OCI-LY1 (cell line): ENCODE data around the gene CALCOCO1.

Experiments
- H2AFZ ChIP-seq: fragments of 200-600 bp; sonication (generic), shearing (Covaris generic); 2 replicates; pipeline ENCODE4 v1.6.0; 2014; ENCODE audit warnings: antibody characterized with exemption, mild to moderate bottlenecking, low read length
- H3F3A ChIP-seq: fragments of 200-600 bp; sonication (generic), shearing (Covaris generic); 2 replicates; pipeline ENCODE4 v1.6.0; 2014; ENCODE audit warnings: mild to moderate bottlenecking, antibody characterized with exemption, low read length, moderate library complexity; ENCODE audit not compliant: insufficient read depth
- H3K27ac ChIP-seq: fragments of 200-600 bp; sonication (generic); 2 replicates; pipeline ENCODE4 v1.5.1; 2014; ENCODE audit warnings: low read length, mixed run types, mild to moderate bottlenecking, low read depth; ENCODE audit not compliant: poor library complexity, severe bottlenecking
- H3K27me3 ChIP-seq: fragments of 200-600 bp; sonication (generic); 2 replicates; pipeline ENCODE4 v1.6.0; 2014; ENCODE audit warnings: antibody characterized with exemption, mild to moderate bottlenecking, low read length, moderate library complexity; ENCODE audit not compliant: insufficient read depth
- H3K36me3 ChIP-seq: fragments of 200-600 bp; sonication (generic); 2 replicates; pipeline ENCODE4 v1.6.1; 2014; ENCODE audit warnings: mild to moderate bottlenecking, antibody characterized with exemption, low read length, moderate library complexity, mixed read lengths; ENCODE audit not compliant: insufficient read depth
- H3K4me1 ChIP-seq: fragments of 200-600 bp; sonication (generic); 2 replicates; pipeline ENCODE4 v1.5.1; 2014; ENCODE audit warnings: mild to moderate bottlenecking, low read length, moderate library complexity; ENCODE audit not compliant: insufficient read depth, severe bottlenecking
- H3K4me2 ChIP-seq: fragments of 200-600 bp; sonication (generic), shearing (Covaris generic); 2 replicates; pipeline ENCODE4 v1.6.1; 2014; ENCODE audit warnings: low read length
- H3K4me3 ChIP-seq: fragments of 200-600 bp; sonication (generic); 2 replicates; pipeline ENCODE4 v1.5.1; 2014; ENCODE audit warnings: low read length, low read depth, mild to moderate bottlenecking, mixed read lengths; ENCODE audit not compliant: poor library complexity, severe bottlenecking
- H3K79me2 ChIP-seq: fragments of 200-600 bp; shearing (Covaris generic); 2 replicates; pipeline ENCODE4 v1.6.1; 2016; ENCODE audit warnings: mixed run types, low read length, mixed read lengths; ENCODE audit not compliant: insufficient read depth
- H3K9ac ChIP-seq: fragments of 200-600 bp; sonication (generic), shearing (Covaris generic); 2 replicates; pipeline ENCODE4 v1.6.1; 2014; ENCODE audit warnings: mild to moderate bottlenecking, low read length, mixed read lengths
- H3K9me2 ChIP-seq: fragments of 200-600 bp; sonication (generic), shearing (Covaris generic); 2 replicates; pipeline ENCODE4 v1.6.1; 2014; ENCODE audit warnings: low read depth, mild to moderate bottlenecking, low read length, mixed read lengths
- H3K9me3 ChIP-seq: fragments of 200-600 bp; shearing (Covaris generic); 2 replicates; pipeline ENCODE4 v1.6.1; 2014; ENCODE audit warnings: low read length, mixed read lengths
- H4K20me1 ChIP-seq: fragments of 200-600 bp; sonication (generic), shearing (Covaris generic); 2 replicates; pipeline ENCODE4 v1.6.0; 2016; ENCODE audit warnings: mild to moderate bottlenecking, low read length; ENCODE audit not compliant: insufficient read depth
- EZH2 ChIP-seq: fragments of 200-600 bp; sonication (generic), shearing (Covaris generic); IDR thresholded peaks from 2 replicates; pipeline ENCODE4 v1.8.0; 2017; ENCODE audit warnings: borderline replicate concordance, mixed run types, mild to moderate bottlenecking, antibody characterized with exemption, low read length, moderate library complexity, mixed read lengths
- TF ChIP-seq, protein P1 (sequence below): fragments of 200-600 bp; sonication (generic), shearing (Covaris generic); IDR thresholded peaks from 2 replicates; pipeline ENCODE4 v1.5.1; 2017; ENCODE audit warnings: mild to moderate bottlenecking, antibody characterized with exemption, low read length, moderate library complexity, mixed read lengths

CALCOCO1 gene

GRCh38 chr12:53770281-53770680, 43.0 kb upstream of the CALCOCO1 start:
- Histone ChIP-seq H3K9me3 (no peaks in the 10 kb centered on the region), H3K27me3 (no peaks in the 10 kb centered on the region), H3K4me1 (no peaks in the 10 kb centered on the region), H3K4me2 (no peak overlapping the region), H4K20me1 (no peaks in the 10 kb centered on the region), H3K9me2 (no peaks in the 10 kb centered on the region), H3K79me2 (no peaks in the 10 kb centered on the region), H3K36me3 (no peaks in the 10 kb centered on the region), H3F3A (no peaks in the 10 kb centered on the region), H3K27ac (no peak overlapping the region), H3K9ac (no peak overlapping the region), H2AFZ (no peak overlapping the region), H3K4me3 (no peak overlapping the region)
- TF ChIP-seq EZH2 = no peak
- TF ChIP-seq, protein P1, sequence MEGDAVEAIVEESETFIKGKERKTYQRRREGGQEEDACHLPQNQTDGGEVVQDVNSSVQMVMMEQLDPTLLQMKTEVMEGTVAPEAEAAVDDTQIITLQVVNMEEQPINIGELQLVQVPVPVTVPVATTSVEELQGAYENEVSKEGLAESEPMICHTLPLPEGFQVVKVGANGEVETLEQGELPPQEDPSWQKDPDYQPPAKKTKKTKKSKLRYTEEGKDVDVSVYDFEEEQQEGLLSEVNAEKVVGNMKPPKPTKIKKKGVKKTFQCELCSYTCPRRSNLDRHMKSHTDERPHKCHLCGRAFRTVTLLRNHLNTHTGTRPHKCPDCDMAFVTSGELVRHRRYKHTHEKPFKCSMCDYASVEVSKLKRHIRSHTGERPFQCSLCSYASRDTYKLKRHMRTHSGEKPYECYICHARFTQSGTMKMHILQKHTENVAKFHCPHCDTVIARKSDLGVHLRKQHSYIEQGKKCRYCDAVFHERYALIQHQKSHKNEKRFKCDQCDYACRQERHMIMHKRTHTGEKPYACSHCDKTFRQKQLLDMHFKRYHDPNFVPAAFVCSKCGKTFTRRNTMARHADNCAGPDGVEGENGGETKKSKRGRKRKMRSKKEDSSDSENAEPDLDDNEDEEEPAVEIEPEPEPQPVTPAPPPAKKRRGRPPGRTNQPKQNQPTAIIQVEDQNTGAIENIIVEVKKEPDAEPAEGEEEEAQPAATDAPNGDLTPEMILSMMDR = no peak

- no peaks in the 10 kb centered on the region for H3K9me3 ChIP-seq
- H3K9me2 ChIP-seq = no peaks in the 10 kb centered on the region
- H4K20me1 ChIP-seq = no peaks in the 10 kb centered on the region
- H3F3A ChIP-seq = no peaks in the 10 kb centered on the region
- no peak overlapping the region for H3K27ac ChIP-seq
- H3K36me3 ChIP-seq = no peaks in the 10 kb centered on the region
- H3K4me3 ChIP-seq = no peak overlapping the region
- no peaks in the 10 kb centered on the region for H3K27me3 ChIP-seq
- no peak for TF ChIP-seq EZH2
- TF ChIP-seq, protein P1 = no peak
- no peaks in the 10 kb centered on the region for H3K4me1 ChIP-seq
- H3K4me2 ChIP-seq = no peak overlapping the region
- no peak overlapping the region for H2AFZ ChIP-seq
- H3K9ac ChIP-seq = no peak overlapping the region
- no peaks in the 10 kb centered on the region for H3K79me2 ChIP-seq
These were observed 41.7 kb upstream of the CALCOCO1 start for GRCh38 chr12:53768976-53769375.

DNA sequence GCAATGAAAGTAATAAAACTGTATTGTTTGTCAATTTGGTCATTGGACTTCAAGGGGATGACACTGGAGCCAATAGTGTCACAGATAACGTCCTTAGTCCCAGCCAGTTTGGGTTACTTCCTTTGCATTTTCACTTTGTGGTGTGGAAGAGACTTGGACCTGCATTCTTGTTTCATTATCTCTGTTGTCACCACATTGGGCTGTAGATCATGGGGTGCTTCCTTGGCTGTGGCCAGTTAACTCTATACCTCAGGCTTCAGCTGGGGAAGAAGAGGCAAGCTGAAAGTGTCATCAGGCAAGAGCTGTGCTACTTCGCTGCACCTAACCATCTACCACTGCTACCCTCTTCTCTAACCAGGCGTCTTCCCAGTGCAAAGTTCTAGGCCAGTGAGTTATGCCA, 39.6 kb upstream of the CALCOCO1 start:
- no peak overlapping the region for H3K4me3 ChIP-seq
- TF ChIP-seq, protein P1 = no peak
- no peak for TF ChIP-seq EZH2
- no peaks in the 10 kb centered on the region for H3F3A ChIP-seq
- no peaks in the 10 kb centered on the region for H3K4me1 ChIP-seq
- peaks cover 3% of the 10 kb centered on the region; the same call in 1 of the 2 replicates for H3K36me3 ChIP-seq
- no peaks in the 10 kb centered on the region for H3K27me3 ChIP-seq
- no peaks in the 10 kb centered on the region for H4K20me1 ChIP-seq
- no peaks in the 10 kb centered on the region for H3K79me2 ChIP-seq
- H3K9me2 ChIP-seq = no peaks in the 10 kb centered on the region
- H3K9ac ChIP-seq = no peak overlapping the region
- no peak overlapping the region for H3K4me2 ChIP-seq
- H3K27ac ChIP-seq = no peak overlapping the region
- no peaks in the 10 kb centered on the region for H3K9me3 ChIP-seq
- no peak overlapping the region for H2AFZ ChIP-seq
